GM18867 (cell line): Measurements from ENCODE around the gene SEC22A.

Experiments used
- ATAC-seq: cut with Tn5 transposase; IDR thresholded peaks from one replicate; pipeline ENCODE4 v1.9.1; 2021; ENCODE audit warnings: mild to moderate bottlenecking, moderate library complexity; ENCODE audit not compliant: unreplicated experiment

The SEC22A gene

GRCh38 chr3:123286308-123287023 is 84.7 kb downstream of the SEC22A start:
- ATAC-seq = peak; percentile 65

GRCh38 chr3:123287051-123287961 is 85.6 kb downstream of the SEC22A start:
- no peak for ATAC-seq

GRCh38 chr3:123287962-123288302 is 86.2 kb downstream of the SEC22A start:
- ATAC-seq = no peak

- no peak for ATAC-seq
These were observed 87.8 kb downstream of the SEC22A start for GRCh38 chr3:123289391-123290106.

- ATAC-seq = no peak
These were observed 88.6 kb downstream of the SEC22A start for GRCh38 chr3:123290107-123290930.

GRCh38 chr3:123290962-123291361 is 89.2 kb downstream of the SEC22A start:
- ATAC-seq = no peak

GRCh38 chr3:123291404-123291803 is 89.7 kb downstream of the SEC22A start:
- no peak for ATAC-seq

GRCh38 chr3:123292321-123293310 is 90.9 kb downstream of the SEC22A start:
- ATAC-seq = no peak

GRCh38 chr3:123294296-123294938 is 92.7 kb downstream of the SEC22A start:
- no peak for ATAC-seq

GRCh38 chr3:123295171-123295900 is 93.6 kb downstream of the SEC22A start:
- no peak for ATAC-seq

- ATAC-seq = no peak
These were observed 94.1 kb downstream of the SEC22A start for GRCh38 chr3:123295901-123296250.

GRCh38 chr3:123296261-123296660 is 94.5 kb downstream of the SEC22A start:
- no peak for ATAC-seq

GRCh38 chr3:123296836-123297626 is 95.3 kb downstream of the SEC22A start:
- no peak for ATAC-seq

- ATAC-seq = no peak
These were observed 95.8 kb downstream of the SEC22A start for GRCh38 chr3:123297627-123297899.

GRCh38 chr3:123298903-123299302 is 97.2 kb downstream of the SEC22A start:
- ATAC-seq = no peak

- no peak for ATAC-seq
These were observed 97.8 kb downstream of the SEC22A start for GRCh38 chr3:123299581-123299980.

- no peak for ATAC-seq
These were observed 98.3 kb downstream of the SEC22A start for GRCh38 chr3:123300056-123300455.

- no peak for ATAC-seq
These were observed 98.8 kb downstream of the SEC22A start for GRCh38 chr3:123300583-123300982.
